Cardiac septum (tissue), 1 donor: ENCODE results near the gene HAGHL. TPM values are rescaled to one million over a fixed set of nuclear protein-coding genes. Genes with fewer than 3 reads are reported as not detected.
"Not testable (repeated sequence)": the region's sequence is repeated elsewhere in the genome, so short reads cannot be mapped to it uniquely, and the experiment has no call there.

ENCODE experiments used
- DNase-seq: peaks from one replicate; pipeline ENCODE4 v3.0.0-alpha.2; 2020; ENCODE audit warnings: low spot score
- intact Hi-C: fragments of 100-400 bp; cut with DNase I; formaldehyde crosslinking; loops from one replicate; pipeline ENCODE4 v1.14.0; 2022
- total RNA-seq: library from RNA; stranded (reverse); fragmentation: NEBNext Ultra II Directional; extraction: Animal tissue kit (Norgen Biotek cat#: 25700); gene quantifications from one replicate; pipeline ENCODE4 v1.2.1, GENCODE V29; 2021
- donor health status: DM: no; HTN: no; CAD: no.

Gene HAGHL
- total RNA-seq, 1 donor from 2014 or later = 10.9 TPM

DNA sequence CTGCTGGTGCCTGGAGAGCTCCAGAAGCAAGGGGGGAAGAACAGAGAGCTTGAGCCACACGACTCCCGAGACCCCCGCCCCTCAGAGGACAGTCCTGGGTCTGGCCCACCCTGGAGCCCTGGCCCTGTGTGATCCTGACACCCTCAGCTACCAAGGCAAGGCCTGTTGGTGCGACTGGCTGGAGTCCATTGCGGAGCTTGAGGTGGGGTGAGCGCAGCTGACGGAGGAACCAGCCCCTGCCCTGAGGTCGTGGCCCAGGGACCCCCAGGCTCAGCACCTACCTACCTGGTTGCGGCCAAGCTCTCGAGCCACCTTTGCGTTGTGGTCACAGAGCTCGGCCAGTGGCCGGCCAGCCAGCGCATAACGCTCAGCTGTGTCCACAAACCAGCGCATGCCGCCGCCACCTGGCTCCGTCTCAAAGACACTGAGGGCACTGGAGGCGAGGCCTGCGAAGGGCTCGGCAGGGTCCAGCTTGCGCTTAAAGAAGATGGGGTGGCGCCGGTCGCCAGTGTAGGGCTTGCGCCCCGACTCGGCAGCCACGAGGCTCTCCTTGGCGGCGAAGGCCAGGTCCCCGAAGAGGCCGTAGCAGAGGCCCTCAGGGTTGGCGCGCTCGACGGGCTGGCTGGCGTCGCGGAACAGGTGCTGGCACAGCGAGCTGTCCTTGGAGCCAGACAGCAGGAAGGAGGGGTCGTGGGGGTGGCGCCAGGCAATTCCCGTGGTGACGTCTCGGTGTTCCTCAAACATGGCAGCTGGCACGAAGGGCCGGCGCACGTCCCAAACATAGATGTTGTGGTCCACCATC is 40.2 kb upstream of the HAGHL start:
- no peak for DNase-seq
- intact Hi-C loops = no loop called here

- intact Hi-C loops = no loop called here
- DNase-seq = no peak
Observed at GRCh38 chr16:687499-687898, 39.4 kb upstream of the HAGHL start.

DNA sequence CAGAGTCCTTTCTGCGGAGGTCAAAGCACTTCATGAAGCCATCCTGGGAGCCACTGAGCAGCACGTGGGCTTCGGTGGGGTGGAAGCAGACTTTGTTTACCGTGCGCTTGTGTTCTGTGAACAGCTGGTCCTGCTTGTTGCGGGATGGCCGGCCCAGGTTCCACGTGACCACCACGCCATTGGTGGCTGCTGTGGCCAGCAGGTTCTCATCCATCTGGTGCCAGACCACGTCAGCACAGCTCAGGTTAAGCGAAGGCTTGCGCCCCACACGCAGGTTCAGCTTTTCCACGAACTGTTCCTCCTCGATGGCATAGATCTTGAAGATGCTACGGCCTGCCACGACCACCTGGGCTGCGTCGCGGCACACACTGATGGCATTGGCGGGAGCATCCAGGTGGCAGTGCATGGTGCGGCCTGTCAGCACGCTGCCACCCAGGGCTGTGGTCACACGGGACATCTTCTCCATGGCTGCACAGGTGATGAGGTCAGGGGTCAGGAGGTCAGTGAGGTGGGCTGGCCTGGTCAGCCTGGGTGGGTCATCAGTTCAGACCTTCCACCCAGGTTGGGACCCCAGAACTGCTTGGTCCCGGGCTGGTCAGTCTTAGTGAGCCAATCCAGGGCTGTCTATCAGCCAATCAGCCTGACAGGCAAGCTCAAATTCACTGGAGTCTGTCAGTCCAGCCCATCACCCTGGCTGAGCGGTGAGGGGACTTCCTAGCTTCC is 37.6 kb upstream of the HAGHL start:
- intact Hi-C loops = no loop called here
- no peak for DNase-seq

DNA sequence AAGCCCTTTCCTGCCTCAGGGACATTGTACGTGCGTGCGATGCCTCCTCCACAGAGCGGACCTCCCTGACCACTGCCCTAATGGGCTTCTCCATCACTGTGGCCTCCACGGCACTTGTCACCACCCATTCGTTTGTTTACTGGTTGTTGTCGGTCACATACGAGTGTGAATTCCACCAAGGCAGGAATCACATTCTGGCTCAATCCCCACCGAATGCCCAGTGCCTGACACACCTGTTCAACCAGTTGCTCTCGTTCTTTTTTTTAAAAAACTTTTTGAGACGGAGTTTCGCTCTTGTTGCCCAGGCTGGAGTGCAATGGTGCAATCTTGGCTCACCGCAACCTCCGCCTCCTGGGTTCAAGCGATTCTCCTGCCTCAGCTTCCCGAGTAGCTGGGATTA is 35.7 kb upstream of the HAGHL start:
- DNase-seq, intact Hi-C loops: not testable (repeated sequence)

- DNase-seq = no peak
- intact Hi-C loops = no loop called here
Observed at GRCh38 chr16:692356-693108, 34.4 kb upstream of the HAGHL start.

DNA sequence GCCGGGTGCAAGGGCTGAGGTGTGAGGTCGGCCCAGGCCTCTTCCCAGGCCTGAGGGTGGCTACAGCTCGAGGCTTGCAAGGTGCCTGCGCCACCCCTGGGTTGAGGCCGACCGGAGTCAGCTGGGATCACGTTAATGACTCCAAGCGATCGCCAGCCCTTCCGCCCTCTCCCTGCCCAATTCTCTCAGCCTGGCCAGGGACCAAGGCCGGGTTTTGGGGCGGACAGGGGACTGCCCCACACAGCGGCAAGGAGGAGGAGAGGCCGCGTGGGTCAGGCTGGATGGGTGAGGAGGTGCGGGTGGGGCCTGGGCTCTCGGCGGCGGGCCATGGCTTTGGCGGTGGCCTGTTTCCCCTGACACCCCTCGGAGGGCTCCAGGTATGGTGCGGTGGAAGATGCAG is 33.5 kb upstream of the HAGHL start:
- intact Hi-C loops = no loop called here
- no peak for DNase-seq

GRCh38 chr16:693766-694165 is 33.1 kb upstream of the HAGHL start:
- intact Hi-C loops = no loop called here
- no peak for DNase-seq

GRCh38 chr16:694187-694862 is 32.6 kb upstream of the HAGHL start:
- no peak for DNase-seq
- intact Hi-C loops = no loop called here

DNA sequence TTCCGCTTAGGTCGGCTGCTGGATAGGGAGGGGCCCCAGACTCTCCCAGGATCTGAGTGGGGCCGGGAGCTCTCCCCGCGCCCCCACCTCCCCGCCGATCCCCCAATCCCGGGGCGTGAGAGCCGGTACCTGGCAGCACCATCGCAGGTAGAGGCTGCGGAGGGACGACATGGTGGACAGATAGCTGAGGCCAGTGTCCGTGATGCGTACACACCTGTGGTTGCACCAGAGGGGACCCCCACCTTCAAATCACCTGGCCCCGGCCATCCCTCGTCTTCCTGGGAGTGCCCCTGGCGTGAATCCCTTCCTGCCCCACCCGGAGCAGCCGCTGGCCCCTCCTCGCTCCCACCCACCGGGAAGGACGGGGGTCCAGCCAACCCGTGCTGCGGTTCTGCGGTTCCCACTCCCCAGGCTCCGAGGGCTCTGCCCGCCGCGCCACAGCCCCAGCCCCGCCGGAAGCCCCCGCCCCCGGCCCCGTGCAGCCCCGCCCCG is 32.0 kb upstream of the HAGHL start:
- DNase-seq = no peak
- intact Hi-C loops = no loop called here

GRCh38 chr16:695355-696089 is 31.4 kb upstream of the HAGHL start:
- no peak for DNase-seq
- intact Hi-C loops = no loop called here

DNA sequence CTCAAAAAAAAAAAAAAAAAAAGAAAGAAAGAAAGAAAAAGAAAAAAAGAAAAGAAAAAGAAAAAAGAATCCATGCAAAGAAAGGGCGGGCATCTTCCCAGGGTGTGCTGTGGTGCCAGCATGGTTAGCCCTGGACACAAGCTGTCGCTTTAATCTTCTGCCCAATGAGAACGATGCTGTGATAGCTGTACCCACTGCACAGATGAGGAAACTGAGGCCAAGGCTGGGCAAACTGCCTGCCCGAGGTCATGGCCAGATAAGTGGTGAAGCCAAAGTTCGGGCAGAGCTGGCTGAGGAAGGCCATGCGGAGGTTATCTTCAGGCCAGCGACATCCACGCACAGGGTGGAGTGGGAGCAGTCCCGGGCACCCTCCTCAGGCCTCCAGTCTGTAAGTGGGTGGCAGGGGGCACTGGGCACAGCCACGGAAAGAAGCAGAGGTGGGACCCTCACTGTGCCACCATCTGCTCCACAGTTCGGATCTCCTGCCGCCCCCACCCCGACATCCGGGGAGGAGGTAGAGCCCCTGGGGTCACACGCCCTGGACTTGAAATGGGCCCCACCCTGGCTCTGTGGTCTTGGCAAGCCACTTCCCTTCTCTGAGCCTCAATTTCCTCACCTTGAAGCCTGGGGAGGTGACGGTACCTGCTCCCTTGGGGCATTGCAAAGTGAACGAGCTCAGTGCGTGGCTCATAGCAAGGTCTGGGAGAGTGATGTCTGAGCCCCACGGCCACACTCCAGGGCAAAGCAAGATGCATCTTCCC is 27.8 kb upstream of the HAGHL start:
- no peak for DNase-seq
- intact Hi-C loops = no loop called here

- intact Hi-C loops = no loop called here
- DNase-seq = no peak
Observed at GRCh38 chr16:700684-701584, 26.0 kb upstream of the HAGHL start.

GRCh38 chr16:702341-702740 is 24.6 kb upstream of the HAGHL start:
- no peak for DNase-seq
- intact Hi-C loops = no loop called here

DNA sequence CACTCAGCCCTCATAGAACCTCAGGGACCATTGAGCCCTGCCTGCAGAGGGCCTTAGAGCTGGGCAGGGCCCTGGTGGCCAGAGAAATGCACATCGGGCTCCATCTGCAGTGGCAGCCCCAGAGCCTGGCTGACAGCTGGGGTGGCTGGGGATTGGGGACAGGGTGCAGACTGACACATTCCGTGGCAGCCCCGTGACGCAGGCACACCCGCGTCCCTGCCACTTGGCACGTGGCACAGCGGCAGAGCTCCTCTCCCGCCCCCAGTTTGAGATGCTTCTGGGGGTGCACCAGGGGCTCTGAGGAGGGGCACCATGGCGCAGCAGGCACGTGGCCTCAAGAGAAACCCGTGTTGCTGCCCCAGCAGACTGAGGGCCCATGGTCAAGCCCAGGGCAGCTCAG is 23.5 kb upstream of the HAGHL start:
- intact Hi-C loops = no loop called here
- no peak for DNase-seq

DNA sequence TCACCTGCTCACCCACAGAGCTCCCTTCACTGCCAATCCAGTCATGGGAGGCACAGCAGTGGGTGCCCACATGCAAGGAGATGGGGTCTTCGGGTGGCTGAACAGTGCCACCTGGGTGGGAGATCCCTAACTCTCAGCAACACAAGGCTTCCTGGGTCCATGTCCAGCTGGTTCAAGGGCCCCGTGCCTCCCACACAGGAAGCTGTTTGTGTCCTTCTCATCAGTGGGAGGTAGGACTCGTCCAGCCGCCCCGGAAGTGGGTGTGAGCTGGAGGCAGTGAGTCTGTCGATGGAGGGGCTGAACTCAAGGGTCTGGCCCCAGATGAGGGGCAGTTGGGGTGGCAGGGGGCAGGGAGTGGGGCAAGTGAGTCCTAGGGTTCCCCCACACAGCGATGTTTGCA is 22.9 kb upstream of the HAGHL start:
- intact Hi-C loops = no loop called here
- DNase-seq = no peak

- no peak for DNase-seq
- intact Hi-C loops = no loop called here
Observed at GRCh38 chr16:704552-705380, 22.1 kb upstream of the HAGHL start.
